Measurements from ENCODE around the gene DYNC1H1.
"Not testable (repeated sequence)": the region's sequence is repeated elsewhere in the genome, so short reads cannot be mapped to it uniquely, and the experiment has no call there.

The DYNC1H1 gene

DNA sequence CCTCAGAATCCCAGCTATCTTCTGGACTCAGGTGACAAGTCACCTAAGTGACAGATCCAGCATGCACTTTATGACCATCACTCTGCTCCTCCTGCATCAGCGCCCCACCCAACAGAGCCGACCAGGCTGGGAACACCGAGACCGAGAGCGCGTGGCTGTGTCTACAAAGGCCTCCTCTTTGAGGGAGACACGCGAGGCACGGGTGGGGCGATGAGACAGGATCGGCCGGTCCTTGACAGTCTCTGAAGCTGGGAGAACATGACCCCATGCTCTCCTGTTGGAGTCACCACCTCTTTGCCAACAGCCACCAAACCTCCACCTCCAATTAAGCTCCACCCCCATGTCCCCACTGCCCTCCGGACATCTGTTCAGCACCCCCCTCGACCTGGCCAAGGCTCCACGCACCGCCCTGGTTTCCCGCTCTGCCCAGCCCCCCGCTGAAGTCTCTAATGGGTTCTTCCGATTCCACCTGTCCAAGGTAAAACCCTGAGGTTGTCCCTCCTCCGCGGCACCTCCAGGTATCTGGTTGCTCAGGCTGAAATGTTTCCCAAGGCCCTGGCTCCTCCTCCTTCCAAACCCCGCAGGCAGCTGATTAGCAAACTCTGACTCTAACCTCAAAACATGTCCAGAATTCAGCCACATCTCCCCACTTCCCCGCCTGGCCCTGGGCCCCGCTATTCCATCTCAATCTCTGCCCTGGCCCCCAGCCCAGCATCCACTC, 91.0 kb downstream of the DYNC1H1 start:
- peaks cover 12% of the 10 kb centered on the region for H3K4me1 ChIP-seq (ENCODE audit: control insufficient read depth, insufficient read depth, low read length, poor library complexity, severe bottlenecking)
- H3K9me3 ChIP-seq (ENCODE audit: control insufficient read depth, low read length): no peaks in the 10 kb centered on the region
- H3K36me3 ChIP-seq (ENCODE audit: control insufficient read depth, insufficient read depth, low read length): peaks cover 44% of the 10 kb centered on the region
- peak overlapping the region; percentile 49 for H3K27ac ChIP-seq (ENCODE audit: low read depth, low read length, severe bottlenecking)
- WGBS, 2 experiments (ENCODE audit: insufficient coverage in 2 of 2): 87 to 89% methylated on average over 19 to 23 of the region's 24 CpGs
- H3K4me3 ChIP-seq (ENCODE audit: extremely low read depth, insufficient read depth, low read length, poor library complexity, severe bottlenecking): no peak overlapping the region

DNA sequence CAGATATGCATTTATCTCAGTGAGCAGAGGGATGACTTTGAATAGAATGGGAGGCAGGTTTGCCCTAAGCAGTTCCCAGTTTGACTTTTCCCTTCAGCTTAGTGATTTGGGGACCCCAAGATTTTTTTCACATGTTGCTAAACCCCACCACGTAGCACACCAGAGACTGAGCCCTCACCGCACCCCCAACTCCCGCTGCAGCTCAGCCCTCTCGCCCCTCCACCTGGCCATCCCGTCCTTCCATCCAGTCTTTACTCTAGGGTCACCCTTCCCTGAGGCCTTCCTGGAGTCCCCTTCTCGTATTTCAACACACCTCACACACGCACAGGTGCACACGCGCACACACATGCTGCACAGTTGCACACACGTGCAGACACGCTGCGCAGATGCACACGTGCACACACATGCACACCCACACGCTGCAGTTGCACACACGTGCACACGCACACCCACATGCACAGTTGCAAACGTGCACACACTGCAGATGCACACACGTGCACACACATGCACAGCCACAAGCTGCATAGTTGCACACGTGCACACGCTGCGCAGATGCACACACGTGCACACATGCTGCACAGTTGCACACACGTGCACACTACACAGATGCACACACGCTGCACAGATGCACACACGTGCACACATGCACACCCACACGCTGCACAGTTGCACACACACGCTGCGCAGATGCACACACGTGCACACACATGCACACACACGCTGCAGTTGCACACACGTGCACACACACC, 92.5 kb downstream of the DYNC1H1 start:
- H3K36me3 ChIP-seq (ENCODE audit: control insufficient read depth, insufficient read depth, low read length): peaks cover 30% of the 10 kb centered on the region
- 88 to 90% methylated on average over 30 to 31 of the region's 31 CpGs for WGBS, 2 experiments (ENCODE audit: insufficient coverage in 2 of 2)
- H3K4me3 ChIP-seq (ENCODE audit: extremely low read depth, insufficient read depth, low read length, poor library complexity, severe bottlenecking): no peak overlapping the region

DNA sequence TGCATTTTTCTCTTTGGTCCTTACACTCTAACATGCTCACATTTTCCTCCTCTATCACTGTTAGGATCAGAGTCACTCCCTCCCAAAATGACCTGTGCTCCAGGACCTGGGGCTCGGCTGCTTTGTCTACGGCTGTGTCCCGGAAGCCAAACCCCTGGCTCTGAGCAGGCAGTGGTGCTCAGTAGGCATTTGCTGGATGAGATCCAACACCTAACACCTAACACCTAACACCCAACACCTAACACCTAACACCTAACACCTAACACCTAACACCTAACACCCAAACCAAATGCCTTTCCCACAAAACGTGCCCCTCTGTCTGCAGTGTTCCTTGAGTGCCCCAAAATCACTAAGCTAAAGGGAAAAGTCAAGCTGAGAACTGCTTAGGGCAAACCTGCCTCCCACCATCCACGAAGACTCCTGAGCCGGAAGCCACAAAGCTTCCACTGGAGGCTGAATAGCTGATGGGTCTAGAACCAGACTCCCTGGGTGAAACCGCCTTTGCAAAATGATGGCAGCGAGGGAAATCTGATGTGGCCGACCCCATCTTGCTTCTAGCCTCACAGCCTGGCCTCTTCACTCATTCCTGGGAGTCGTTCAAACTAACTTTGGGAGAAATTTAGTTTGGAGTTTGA, 93.2 kb downstream of the DYNC1H1 start:
- no peak overlapping the region for H3K27ac ChIP-seq (ENCODE audit: low read depth, low read length, severe bottlenecking)
- 73 to 91% methylated on average over 4 to 6 of the region's 10 CpGs for WGBS, 2 experiments (ENCODE audit: insufficient coverage in 2 of 2)

More for the DNA sequence above, 92.5 kb downstream of the DYNC1H1 start:
- Histone ChIP-seq H3K27ac (ENCODE audit: low read depth, low read length, severe bottlenecking) (no peak overlapping the region), H3K9me3 (ENCODE audit: control insufficient read depth, low read length) (no peaks in the 10 kb centered on the region), H3K4me1 (ENCODE audit: control insufficient read depth, insufficient read depth, low read length, poor library complexity, severe bottlenecking) (peaks cover 12% of the 10 kb centered on the region)

DNA sequence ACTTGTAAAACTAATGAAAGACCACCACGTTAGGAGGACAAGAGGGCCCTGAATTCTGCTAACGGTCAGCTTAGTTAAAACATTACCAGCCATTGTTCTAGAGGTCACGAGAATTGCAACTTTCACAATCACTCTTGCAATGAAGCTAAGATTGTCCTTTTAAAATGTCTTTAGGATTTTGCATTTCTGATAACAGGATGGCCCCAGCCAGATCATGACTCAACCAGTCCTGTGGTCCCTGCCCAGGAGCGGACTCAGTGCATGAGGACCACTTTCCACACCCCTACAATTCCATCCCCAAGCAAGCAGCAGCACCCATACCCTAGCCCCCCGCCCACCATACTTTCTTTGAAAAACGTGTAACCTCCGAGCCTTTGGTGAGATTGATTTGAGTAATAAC, 93.8 kb downstream of the DYNC1H1 start:
- Histone ChIP-seq H3K36me3 (ENCODE audit: control insufficient read depth, insufficient read depth, low read length) (peaks cover 17% of the 10 kb centered on the region), H3K4me3 (ENCODE audit: extremely low read depth, insufficient read depth, low read length, poor library complexity, severe bottlenecking) (no peak overlapping the region), H3K4me1 (ENCODE audit: control insufficient read depth, insufficient read depth, low read length, poor library complexity, severe bottlenecking) (peaks cover 12% of the 10 kb centered on the region), H3K9me3 (ENCODE audit: control insufficient read depth, low read length) (no peaks in the 10 kb centered on the region), H3K27ac (ENCODE audit: low read depth, low read length, severe bottlenecking) (no peak overlapping the region)
- 74 to 80% methylated on average over 5 of the region's 7 CpGs for WGBS, 2 experiments (ENCODE audit: insufficient coverage in 2 of 2)

More for the DNA sequence above, 93.2 kb downstream of the DYNC1H1 start:
- peaks cover 23% of the 10 kb centered on the region for H3K36me3 ChIP-seq (ENCODE audit: control insufficient read depth, insufficient read depth, low read length)
- H3K9me3 ChIP-seq (ENCODE audit: control insufficient read depth, low read length): no peaks in the 10 kb centered on the region
- peaks cover 12% of the 10 kb centered on the region for H3K4me1 ChIP-seq (ENCODE audit: control insufficient read depth, insufficient read depth, low read length, poor library complexity, severe bottlenecking)
- H3K4me3 ChIP-seq (ENCODE audit: extremely low read depth, insufficient read depth, low read length, poor library complexity, severe bottlenecking): no peak overlapping the region

DNA sequence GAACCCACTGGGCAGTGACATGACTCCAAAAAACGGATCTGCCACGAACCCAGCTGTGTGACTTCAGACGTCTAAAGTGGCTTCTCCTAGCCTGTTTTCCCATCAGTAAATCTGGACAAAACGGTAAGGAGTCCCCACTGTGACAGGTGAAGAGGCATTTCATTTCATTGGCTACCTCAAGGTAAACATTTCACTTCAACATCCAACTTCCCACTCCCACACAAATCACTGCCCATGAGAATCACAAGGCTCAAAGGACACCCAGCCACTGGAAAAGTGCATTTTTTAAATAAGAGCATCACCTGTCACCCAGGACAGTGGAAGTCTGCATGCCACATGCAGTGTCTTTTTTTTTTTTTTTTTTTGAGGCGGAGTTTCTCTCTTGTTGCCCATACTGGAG, 94.6 kb downstream of the DYNC1H1 start:
- H3K27ac ChIP-seq (ENCODE audit: low read depth, low read length, severe bottlenecking): no peak overlapping the region
- H3K36me3 ChIP-seq (ENCODE audit: control insufficient read depth, insufficient read depth, low read length): peaks cover 10% of the 10 kb centered on the region
- no peak overlapping the region for H3K4me3 ChIP-seq (ENCODE audit: extremely low read depth, insufficient read depth, low read length, poor library complexity, severe bottlenecking)
- H3K4me1 ChIP-seq (ENCODE audit: control insufficient read depth, insufficient read depth, low read length, poor library complexity, severe bottlenecking): peaks cover 12% of the 10 kb centered on the region
- WGBS, 2 experiments (ENCODE audit: insufficient coverage in 2 of 2): 82 to 94% methylated on average over 4 of the region's 5 CpGs
- no peaks in the 10 kb centered on the region for H3K9me3 ChIP-seq (ENCODE audit: control insufficient read depth, low read length)

DNA sequence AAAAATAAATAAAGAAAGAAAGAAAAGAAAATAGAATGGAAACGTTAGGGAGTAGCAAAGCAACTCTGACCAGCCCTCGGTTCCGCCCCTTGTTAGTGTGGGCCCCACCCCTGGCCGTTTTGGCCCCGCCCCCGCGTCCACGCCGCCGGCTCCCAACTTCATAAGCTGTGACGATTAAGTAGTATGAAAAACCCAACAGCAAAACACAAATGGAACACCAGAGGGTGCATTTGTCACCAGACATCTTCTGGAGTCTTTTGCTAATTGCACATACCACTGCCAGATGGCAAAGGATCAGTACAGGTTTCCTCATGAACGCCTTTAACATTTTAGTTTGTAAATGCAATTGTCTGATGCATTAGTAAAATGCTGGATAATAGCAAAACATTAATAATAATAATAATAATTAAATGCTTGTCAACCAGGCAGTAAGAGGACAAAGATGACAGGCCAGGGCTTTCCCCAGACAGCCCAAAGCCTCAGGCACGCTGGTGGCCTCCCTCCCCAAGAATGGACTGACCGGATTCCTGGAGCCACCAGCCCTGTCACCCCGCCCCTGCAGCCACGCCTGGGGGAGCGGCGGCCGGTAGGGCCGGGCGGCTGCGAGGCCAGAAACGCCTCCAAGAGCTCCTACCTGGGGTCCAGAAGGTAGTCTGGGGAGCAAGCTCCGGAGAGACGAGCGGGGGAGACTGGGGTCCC, 98.9 kb downstream of the DYNC1H1 start:
- Histone ChIP-seq H3K27ac (ENCODE audit: low read depth, low read length, severe bottlenecking) (no peak overlapping the region), H3K9me3 (ENCODE audit: control insufficient read depth, low read length) (no peaks in the 10 kb centered on the region), H3K4me1 (ENCODE audit: control insufficient read depth, insufficient read depth, low read length, poor library complexity, severe bottlenecking) (no peaks in the 10 kb centered on the region), H3K4me3 (ENCODE audit: extremely low read depth, insufficient read depth, low read length, poor library complexity, severe bottlenecking) (no peak overlapping the region), H3K36me3 (ENCODE audit: control insufficient read depth, insufficient read depth, low read length) (no peaks in the 10 kb centered on the region)
- 46 to 56% methylated on average over 21 to 25 of the region's 26 CpGs for WGBS, 2 experiments (ENCODE audit: insufficient coverage in 2 of 2)

DNA sequence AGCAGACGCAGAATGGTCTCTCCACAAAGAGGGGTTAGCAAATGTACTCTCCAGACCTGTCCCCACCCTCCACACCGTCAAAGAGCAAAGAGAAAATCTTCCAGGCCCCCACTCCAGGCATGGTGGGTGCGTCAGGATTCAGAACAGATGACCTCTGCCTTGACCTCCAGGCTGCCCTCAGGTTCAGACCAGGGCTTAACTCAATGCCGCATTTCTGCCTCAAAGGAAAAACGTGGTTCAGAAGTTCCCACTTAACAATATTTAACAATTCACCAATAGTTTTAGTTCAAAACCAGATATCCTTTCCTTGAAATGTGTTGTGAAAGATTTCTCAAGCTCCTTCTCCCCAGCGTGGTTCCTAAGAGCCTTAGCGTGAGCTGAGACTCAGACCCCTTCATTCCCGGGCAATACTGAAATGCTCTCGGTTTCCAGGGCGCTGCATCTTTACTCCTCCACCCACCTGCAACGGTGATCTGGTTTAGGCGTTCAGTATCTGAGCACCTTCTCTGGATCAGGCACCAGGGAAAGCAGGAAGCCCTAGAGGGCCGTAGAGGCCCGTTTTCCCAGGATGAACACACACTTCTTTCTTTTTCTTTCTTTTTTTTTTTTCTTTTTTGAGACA, 99.5 kb downstream of the DYNC1H1 start:
- 81 to 89% methylated on average over 12 of the region's 14 CpGs for whole genome bisulfite sequencing, 2 experiments (ENCODE audit: insufficient coverage in 2 of 2)
- peaks cover 2% of the 10 kb centered on the region for H3K9me3 ChIP-seq (ENCODE audit: control insufficient read depth, low read length)
- no peaks in the 10 kb centered on the region for H3K36me3 ChIP-seq (ENCODE audit: control insufficient read depth, insufficient read depth, low read length)
- no peaks in the 10 kb centered on the region for H3K4me1 ChIP-seq (ENCODE audit: control insufficient read depth, insufficient read depth, low read length, poor library complexity, severe bottlenecking)
- H3K4me3 ChIP-seq (ENCODE audit: extremely low read depth, insufficient read depth, low read length, poor library complexity, severe bottlenecking): no peak overlapping the region
- no peak overlapping the region for H3K27ac ChIP-seq (ENCODE audit: low read depth, low read length, severe bottlenecking)

DNA sequence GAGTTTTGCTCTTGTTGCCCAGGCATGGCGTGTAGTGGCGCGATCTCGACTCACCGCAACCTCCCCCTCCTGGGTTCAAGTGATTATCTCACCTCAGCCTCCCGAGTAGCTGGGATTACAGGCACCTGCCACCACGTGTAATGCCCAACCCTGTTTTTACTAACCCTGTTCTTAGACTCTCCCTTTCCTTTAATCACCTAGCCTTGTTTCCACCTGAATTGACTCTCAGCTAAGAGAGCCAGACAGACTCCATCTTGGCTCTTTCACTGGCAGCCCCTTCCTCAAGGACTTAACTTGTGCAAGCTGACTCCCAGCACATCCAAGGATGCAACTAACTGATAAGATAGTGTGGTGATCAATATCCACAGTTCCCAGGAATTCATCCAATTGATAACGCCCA, 100.2 kb downstream of the DYNC1H1 start:
- H3K4me3 ChIP-seq (ENCODE audit: extremely low read depth, insufficient read depth, low read length, poor library complexity, severe bottlenecking); H3K9me3 ChIP-seq (ENCODE audit: control insufficient read depth, low read length); H3K4me1 ChIP-seq (ENCODE audit: control insufficient read depth, insufficient read depth, low read length, poor library complexity, severe bottlenecking); H3K36me3 ChIP-seq (ENCODE audit: control insufficient read depth, insufficient read depth, low read length); H3K27ac ChIP-seq (ENCODE audit: low read depth, low read length, severe bottlenecking): not testable (repeated sequence)
- 89 to 95% methylated on average over 7 to 8 of the region's 8 CpGs for WGBS, 2 experiments (ENCODE audit: insufficient coverage in 2 of 2)

DNA sequence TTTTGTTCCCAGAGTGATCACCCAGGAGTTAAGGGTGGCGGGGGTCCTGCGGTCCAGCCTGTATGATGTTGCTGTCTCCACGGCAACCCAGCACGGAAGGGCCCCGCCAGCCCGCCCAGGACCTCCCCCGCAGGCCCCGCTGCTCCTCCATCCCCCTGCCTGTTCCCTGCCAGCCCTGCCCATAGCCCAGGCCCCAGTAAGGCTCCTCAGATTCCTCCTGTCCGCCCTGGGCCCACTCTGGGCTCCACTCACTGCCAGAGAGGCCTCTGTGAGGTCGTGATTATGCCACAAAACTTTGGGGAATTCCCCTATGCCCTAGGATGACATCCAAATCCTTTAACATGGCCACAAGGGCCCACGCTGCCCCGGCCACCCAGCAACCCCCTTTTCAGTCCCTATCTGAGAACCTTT, 101.7 kb downstream of the DYNC1H1 start:
- no peak overlapping the region for H3K27ac ChIP-seq (ENCODE audit: low read depth, low read length, severe bottlenecking)
- no peaks in the 10 kb centered on the region for H3K4me1 ChIP-seq (ENCODE audit: control insufficient read depth, insufficient read depth, low read length, poor library complexity, severe bottlenecking)
- H3K4me3 ChIP-seq (ENCODE audit: extremely low read depth, insufficient read depth, low read length, poor library complexity, severe bottlenecking): no peak overlapping the region
- peaks cover 9% of the 10 kb centered on the region for H3K9me3 ChIP-seq (ENCODE audit: control insufficient read depth, low read length)
- H3K36me3 ChIP-seq (ENCODE audit: control insufficient read depth, insufficient read depth, low read length): no peaks in the 10 kb centered on the region
- 89 to 92% methylated on average over 12 of the region's 12 CpGs for WGBS, 2 experiments (ENCODE audit: insufficient coverage in 2 of 2)
